ENCODE measurements around the gene RASSF8.

Gene RASSF8

GRCh38 chr12:26112703-26113147 lies 154.2 kb downstream of the RASSF8 start:
- no peak for DNase-seq

DNA sequence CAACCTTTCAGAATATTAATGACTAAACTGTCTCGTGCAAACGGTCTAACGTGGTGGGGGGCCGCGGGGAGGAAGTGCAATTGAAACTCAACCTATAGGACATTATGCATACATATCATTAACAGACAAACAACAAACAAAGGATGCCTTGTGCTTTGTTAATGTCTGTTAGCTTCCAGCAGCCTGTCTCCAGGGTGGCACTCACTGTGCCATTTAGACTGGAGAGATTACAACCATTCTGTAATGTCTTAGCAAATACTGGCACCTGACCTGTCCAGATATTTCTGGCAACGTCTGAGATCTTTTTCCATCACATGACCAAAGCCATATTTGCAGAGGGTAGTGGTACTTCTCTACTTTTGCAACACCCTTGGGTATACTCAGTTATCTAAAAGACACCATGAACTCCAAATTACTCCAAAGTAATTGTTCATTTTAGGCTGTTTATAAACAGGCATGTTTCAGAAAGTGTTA lies 154.7 kb downstream of the RASSF8 start:
- DNase-seq: no peak

DNA sequence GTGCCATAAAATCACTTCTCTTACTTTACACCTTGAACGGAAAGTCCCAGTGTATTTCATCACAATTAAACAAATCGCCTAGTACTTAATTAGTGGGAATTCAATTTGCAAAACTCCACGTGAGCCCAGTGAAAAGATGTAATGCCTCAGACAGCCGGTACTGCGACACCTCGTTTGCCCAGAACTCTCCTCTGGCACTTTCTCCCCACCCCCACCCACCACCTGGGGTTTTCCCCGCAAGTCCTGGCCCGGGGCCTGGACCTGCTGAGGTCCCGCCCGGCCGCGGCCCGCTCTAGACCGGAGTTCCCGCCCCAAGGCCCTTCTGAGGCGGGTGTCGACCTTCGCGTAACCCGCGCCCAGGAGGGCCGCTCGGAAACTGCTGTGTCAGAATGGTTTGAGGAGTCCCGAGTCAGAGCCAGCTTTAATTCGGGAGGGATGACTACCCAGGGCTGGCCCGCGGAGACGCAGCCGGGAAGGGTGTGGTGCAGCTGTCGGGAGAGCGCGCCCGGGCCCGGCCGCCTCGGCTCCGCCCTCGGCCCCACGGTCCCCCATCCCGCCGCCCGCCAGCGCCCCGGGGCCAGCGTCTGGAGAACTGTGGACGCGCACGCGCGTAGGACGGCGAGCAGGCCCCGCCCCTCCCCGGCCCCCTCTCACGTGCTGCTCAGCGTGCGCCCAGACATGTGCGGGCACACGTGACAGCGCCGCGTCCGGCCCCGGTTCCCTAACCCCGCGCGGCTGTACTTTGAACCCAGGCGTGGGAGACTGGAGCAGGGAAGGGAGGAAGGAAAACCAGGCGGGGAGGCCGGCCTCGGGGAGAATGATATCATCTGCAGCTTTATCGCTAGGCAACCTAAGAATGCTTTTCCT lies 155.6 kb downstream of the RASSF8 start:
- peak; percentile 71 for DNase-seq

- no peak for DNase-seq
These were observed 156.4 kb downstream of the RASSF8 start for GRCh38 chr12:26114720-26115401.

DNA sequence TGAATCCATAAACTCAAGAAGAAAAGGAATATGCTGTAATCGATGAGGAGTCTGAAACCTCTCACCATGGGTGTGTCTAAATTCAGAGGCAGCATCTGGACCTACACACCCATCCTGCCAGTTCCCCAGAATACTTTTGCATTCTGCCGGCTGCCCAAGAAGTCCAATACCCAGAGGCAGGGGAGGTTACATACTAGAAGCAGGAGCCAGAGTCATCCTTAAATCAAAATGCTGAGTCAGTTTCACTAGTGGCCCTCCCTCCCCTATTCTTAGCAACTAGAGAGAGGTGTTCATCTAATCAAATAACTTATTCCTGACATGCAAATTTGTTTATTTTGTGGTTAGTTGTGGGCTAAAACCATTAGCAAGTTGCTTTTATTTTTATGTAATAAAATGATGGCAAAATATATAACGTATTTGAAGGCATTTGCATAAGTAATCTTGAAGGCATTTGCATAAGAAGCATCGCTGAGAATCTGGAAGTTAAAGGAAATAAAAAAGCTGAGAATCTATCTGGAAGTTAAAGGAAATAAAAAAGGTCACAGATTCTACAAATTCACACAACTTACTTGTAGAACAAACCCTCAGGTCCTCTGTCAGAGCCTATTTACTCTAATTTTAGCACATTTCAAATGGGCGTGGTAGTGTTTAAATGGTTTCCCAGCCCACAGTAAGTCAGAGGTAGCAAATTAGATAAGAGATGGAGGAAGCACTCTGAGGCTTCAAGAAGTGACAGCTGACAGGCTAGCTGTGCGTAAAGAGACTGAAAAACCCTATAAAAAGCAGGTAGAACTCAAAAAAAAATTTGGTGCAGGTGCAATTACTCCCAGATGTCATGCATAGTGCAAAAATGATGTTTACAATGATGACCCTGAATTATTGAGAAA lies 158.6 kb downstream of the RASSF8 start:
- no peak for DNase-seq

GRCh38 chr12:26118308-26118707 lies 159.8 kb downstream of the RASSF8 start:
- no peak for DNase-seq

DNA sequence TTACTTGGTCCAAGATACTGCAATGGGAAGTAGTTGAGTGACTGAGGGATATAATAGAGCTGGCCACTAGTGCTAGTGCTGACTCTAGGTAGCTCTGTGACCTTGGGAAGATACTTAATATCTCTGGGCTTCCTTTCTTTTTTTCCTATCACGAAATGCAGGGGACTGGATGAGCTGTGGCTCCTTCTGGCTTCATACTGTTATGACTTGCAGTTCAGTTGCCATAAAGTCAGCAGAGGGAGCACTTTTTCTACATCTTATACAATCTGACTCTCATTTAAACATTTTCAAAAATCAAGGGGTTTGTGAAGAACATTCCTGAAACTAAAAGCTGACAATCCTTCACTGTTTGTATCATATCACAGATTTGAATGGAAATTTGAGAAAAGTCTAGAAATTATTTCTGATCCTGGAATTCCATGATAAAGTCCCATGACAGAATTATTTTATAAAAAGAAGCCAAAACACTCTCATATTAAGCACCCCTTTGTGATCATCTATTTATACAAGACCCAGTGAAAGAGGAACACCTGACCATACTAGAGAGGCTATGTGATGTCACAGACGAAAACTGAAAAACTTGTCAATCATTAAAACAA lies 161.0 kb downstream of the RASSF8 start:
- DNase-seq: no peak

GRCh38 chr12:26120561-26121274 lies 162.2 kb downstream of the RASSF8 start:
- no peak for DNase-seq

GRCh38 chr12:26121323-26122060 lies 163.0 kb downstream of the RASSF8 start:
- DNase-seq: no peak

- DNase-seq: peak; percentile 15
These were observed 163.7 kb downstream of the RASSF8 start for GRCh38 chr12:26122061-26122680.

DNA sequence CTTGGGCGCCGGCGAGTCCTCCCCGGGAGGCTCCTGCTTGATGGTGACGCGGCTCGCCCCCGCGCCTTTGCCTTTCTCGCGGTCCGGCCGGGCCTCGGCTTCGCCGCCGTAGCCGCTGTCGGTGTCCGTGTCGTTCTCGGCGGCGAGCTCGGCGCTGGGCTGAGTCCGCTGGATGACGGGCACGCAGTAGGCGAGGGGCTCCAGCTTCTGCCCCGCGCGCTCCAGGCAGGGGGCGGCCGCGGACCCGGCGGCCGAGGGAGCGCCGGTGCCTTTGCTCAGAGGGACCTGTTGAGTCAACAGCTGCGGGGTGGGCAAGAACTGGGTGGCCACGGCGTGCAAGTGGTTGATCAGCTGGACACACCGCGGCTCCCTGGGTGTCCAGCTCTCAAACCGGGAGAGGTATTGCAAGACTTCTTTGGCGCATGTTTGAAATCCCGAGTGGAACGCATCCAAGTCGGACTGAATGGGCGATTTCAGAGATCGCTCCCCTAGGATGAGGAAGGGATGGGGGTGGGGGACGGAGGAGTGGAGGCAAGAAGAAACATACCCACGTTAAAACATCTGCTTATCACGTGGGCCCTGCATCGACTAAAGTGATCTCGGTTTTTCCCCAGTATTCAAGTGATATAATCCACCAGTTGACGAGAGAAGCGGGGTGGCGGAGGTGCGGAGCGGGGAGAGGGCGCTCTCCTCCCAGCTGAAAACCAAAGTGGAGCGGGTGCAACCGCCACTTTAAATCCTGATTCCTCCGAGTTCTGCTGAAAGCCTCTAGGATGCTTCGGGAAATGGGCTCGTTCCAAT lies 164.4 kb downstream of the RASSF8 start:
- peak; percentile 21 for DNase-seq

- no peak for DNase-seq
These were observed 165.0 kb downstream of the RASSF8 start for GRCh38 chr12:26123482-26123980.

DNA sequence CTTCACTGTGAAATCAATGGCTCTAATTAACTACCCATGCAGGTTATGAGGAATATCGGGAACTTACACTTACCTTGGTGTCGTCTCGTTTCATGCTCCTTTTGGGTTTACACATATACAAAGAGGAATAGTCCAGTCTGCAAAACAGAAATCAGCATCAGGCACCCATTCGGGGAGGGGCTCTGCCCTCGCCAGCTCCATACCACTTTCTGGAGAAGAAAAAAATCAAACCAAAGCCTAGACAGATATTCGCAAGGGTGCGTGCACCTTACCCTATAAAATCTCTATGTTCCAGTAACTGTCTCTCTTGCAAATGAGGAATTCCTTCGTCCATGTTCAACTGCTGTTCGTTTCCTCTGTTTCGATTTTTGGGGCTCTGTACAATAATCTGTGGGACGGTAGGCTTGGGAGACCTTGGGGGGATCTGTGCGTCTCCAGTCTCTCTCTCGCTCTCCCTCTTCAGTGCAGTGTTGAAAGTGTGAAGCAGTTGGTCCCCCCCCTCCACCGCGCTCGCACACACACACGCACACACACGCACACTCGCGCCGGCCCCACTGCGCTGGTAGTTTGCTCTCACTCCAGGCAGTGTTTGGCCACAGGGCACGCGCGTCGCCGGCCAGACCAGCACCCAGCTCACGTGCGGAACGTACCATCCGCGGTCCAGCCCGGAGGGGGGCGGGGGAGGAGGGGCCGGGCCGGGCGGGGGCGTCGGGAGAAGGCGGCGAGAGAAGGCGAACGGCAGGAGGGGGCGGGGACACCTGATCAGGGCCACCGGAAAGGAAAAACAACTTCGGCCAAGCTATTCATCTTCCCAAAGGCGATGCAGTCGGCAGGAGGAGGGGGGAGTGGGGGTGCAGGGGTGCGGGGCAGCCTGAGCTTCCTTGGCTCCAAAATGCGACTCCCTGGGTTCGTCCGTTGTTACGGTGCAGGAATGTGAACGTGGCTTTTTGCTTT lies 166.2 kb downstream of the RASSF8 start, which contains the start of gene BHLHE41:
TSS of gene BHLHE41 (minus strand) at position 592 of the 954 bp plus-strand sequence. CDS start at position 334, 258 bp downstream.
- DNase-seq: no peak

GRCh38 chr12:26125400-26126339 lies 167.2 kb downstream of the RASSF8 start:
- DNase-seq: peak; percentile 12

- peak; percentile 26 for DNase-seq
These were observed 168.1 kb downstream of the RASSF8 start for GRCh38 chr12:26126340-26127284.

DNA sequence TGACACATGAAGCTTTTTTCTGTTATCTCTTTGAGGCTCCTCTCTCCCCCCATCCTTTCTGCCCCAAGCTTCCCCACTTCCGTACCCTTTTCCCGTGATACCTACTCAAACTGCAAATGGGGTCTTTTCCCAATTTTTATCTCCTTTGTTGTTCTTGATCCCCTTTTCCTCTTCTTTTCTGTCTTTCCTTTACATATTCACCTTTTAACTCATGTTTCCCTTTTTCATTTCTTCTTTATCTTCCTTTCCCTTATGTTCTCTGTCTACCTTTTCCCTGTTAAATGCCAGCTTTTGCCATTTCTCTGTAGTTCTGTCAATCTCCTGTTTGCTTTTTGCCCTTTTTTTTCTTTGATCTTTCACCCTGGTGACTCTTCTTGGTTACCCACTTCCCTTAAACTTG lies 168.9 kb downstream of the RASSF8 start:
- no peak for DNase-seq

Data from activated naive CD4-positive, alpha-beta T cell treated with Interleukin-2 at 50 U/mL for 16 hours (primary cell).